H9 (cell line): ENCODE measurements around the gene TTC12. TPM values are rescaled to one million over a fixed set of nuclear protein-coding genes. Genes with fewer than 3 reads are reported as not detected.

Experiments used
- DNase-seq: peaks from one replicate; pipeline ENCODE4 v3.0.0-alpha.2; 2017
- H2AFZ ChIP-seq: one replicate; pipeline ENCODE4 v1.6.1; 2013; ENCODE audit warnings: mild to moderate bottlenecking, low read length, control low read depth, moderate library complexity
- H2AK5ac ChIP-seq: 2 replicates; pipeline ENCODE4 v1.6.1; 2013; ENCODE audit warnings: low read length, control low read depth, mixed read lengths; ENCODE audit not compliant: insufficient read length
- H2BK120ac ChIP-seq: one replicate; pipeline ENCODE4 v1.6.1; 2013; ENCODE audit warnings: low read depth, mild to moderate bottlenecking, low read length, control low read depth, inconsistent platforms; ENCODE audit not compliant: poor library complexity, severe bottlenecking
- H2BK12ac ChIP-seq: 2 replicates; pipeline ENCODE4 v1.6.1; 2013; ENCODE audit warnings: low read length, control low read depth, mixed read lengths, low read depth; ENCODE audit not compliant: insufficient read length
- H2BK15ac ChIP-seq: 2 replicates; pipeline ENCODE4 v1.6.1; 2013; ENCODE audit warnings: low read depth, low read length, control low read depth
- H2BK20ac ChIP-seq: one replicate; pipeline ENCODE4 v1.6.1; 2013; ENCODE audit warnings: low read depth, mild to moderate bottlenecking, low read length, control low read depth, inconsistent platforms; ENCODE audit not compliant: poor library complexity, severe bottlenecking
- H2BK5ac ChIP-seq: 2 replicates; pipeline ENCODE4 v1.6.1; 2013; ENCODE audit warnings: low read length, control low read depth, mixed read lengths; ENCODE audit not compliant: insufficient read length
- H3K14ac ChIP-seq: 2 replicates; pipeline ENCODE4 v1.6.1; 2013; ENCODE audit warnings: low read length, control low read depth; ENCODE audit not compliant: insufficient read depth
- H3K18ac ChIP-seq: 2 replicates; pipeline ENCODE4 v1.6.1; 2013; ENCODE audit warnings: low read depth, mild to moderate bottlenecking, mixed read lengths, low read length, control low read depth; ENCODE audit not compliant: insufficient read length
- H3K23ac ChIP-seq: 2 replicates; pipeline ENCODE4 v1.6.1; 2013; ENCODE audit warnings: low read length, control low read depth, mixed read lengths, low read depth; ENCODE audit not compliant: insufficient read length
- H3K23me2 ChIP-seq: 2 replicates; pipeline ENCODE4 v1.6.1; 2013; ENCODE audit warnings: low read depth, mild to moderate bottlenecking, mixed read lengths, low read length, control low read depth; ENCODE audit not compliant: insufficient read length, poor library complexity, severe bottlenecking
- H3K27ac ChIP-seq: 2 replicates; pipeline ENCODE4 v1.5.1; 2013; ENCODE audit warnings: low read length, control low read depth, mixed read lengths, low read depth; ENCODE audit not compliant: insufficient read length
- H3K27me3 ChIP-seq: 2 replicates; pipeline ENCODE4 v1.6.1; 2013; ENCODE audit warnings: low read length, control low read depth, inconsistent platforms; ENCODE audit not compliant: insufficient read depth
- H3K4ac ChIP-seq: 2 replicates; pipeline ENCODE4 v1.6.1; 2013; ENCODE audit warnings: low read depth, mild to moderate bottlenecking, control low read depth, inconsistent platforms, low read length, moderate library complexity
- H3K4me1 ChIP-seq: 2 replicates; pipeline ENCODE4 v1.6.1; 2013; ENCODE audit warnings: low read length, control low read depth, inconsistent platforms; ENCODE audit not compliant: insufficient read depth
- H3K4me2 ChIP-seq: 2 replicates; pipeline ENCODE4 v1.6.1; 2013; ENCODE audit warnings: low read length, control low read depth, mixed read lengths; ENCODE audit not compliant: insufficient read length, insufficient read depth
- H3K56ac ChIP-seq: 2 replicates; pipeline ENCODE4 v1.6.1; 2013; ENCODE audit warnings: low read depth, mild to moderate bottlenecking, mixed read lengths, low read length, control low read depth; ENCODE audit not compliant: insufficient read length
- H3K79me1 ChIP-seq: 2 replicates; pipeline ENCODE4 v1.6.1; 2013; ENCODE audit warnings: low read depth, mild to moderate bottlenecking, moderate library complexity, low read length, control low read depth, inconsistent platforms; ENCODE audit not compliant: insufficient read depth, poor library complexity, severe bottlenecking
- H3K79me2 ChIP-seq: 2 replicates; pipeline ENCODE4 v1.6.1; 2013; ENCODE audit warnings: low read length, control low read depth, inconsistent platforms; ENCODE audit not compliant: insufficient read depth
- H3K9ac ChIP-seq: 2 replicates; pipeline ENCODE4 v1.6.1; 2013; ENCODE audit warnings: low read length, control low read depth, mixed read lengths; ENCODE audit not compliant: insufficient read length; ENCODE audit errors: extremely low read depth
- H3K9me3 ChIP-seq: one replicate; pipeline ENCODE4 v1.6.1; 2013; ENCODE audit warnings: low read depth, low read length, inconsistent platforms; ENCODE audit not compliant: control insufficient read depth
- H3T11ph ChIP-seq: one replicate; pipeline ENCODE4 v1.6.1; 2013; ENCODE audit warnings: mild to moderate bottlenecking, low read length, control low read depth, inconsistent platforms
- H4K20me1 ChIP-seq: one replicate; pipeline ENCODE4 v1.6.1; 2013; ENCODE audit not compliant: control insufficient read depth, insufficient read length, insufficient read depth
- H4K5ac ChIP-seq: 2 replicates; pipeline ENCODE4 v1.6.1; 2013; ENCODE audit warnings: low read depth, mild to moderate bottlenecking, mixed read lengths, low read length, control low read depth; ENCODE audit not compliant: insufficient read length
- H4K8ac ChIP-seq: replicated peaks from 2 replicates; pipeline ENCODE4 v1.6.1; 2013; ENCODE audit warnings: low read length, control low read depth, mixed read lengths, low read depth; ENCODE audit not compliant: insufficient read length
- H4K91ac ChIP-seq: 2 replicates; pipeline ENCODE4 v1.6.1; 2013; ENCODE audit warnings: low read depth, mild to moderate bottlenecking, moderate library complexity, mixed read lengths, low read length, control low read depth; ENCODE audit not compliant: insufficient read length
- H3K27ac Mint-ChIP-seq, 3 experiments: 2 replicates in 2 of 3; 3 replicates in 1 of 3; pipeline ENCODE4 v1.8.0; 2020 to 2021; ENCODE audit warnings: mixed read lengths in 3 of 3, mild to moderate bottlenecking in 1 of 3, moderate library complexity in 1 of 3
- H3K27me3 Mint-ChIP-seq: 2 replicates; pipeline ENCODE4 v1.8.0; 2021; ENCODE audit warnings: low read depth, mild to moderate bottlenecking, moderate library complexity, mixed read lengths
- H3K36me3 Mint-ChIP-seq, 3 experiments: 2 replicates in 2 of 3; 3 replicates in 1 of 3; pipeline ENCODE4 v1.8.0; 2020 to 2021; ENCODE audit warnings: low read depth in 3 of 3, mixed read lengths in 3 of 3; ENCODE audit not compliant: insufficient read depth in 1 of 3
- H3K4me1 Mint-ChIP-seq, 2 experiments: 2 replicates each; pipeline ENCODE4 v1.8.0; 2020; ENCODE audit warnings: mixed read lengths in 2 of 2
- H3K4me3 Mint-ChIP-seq, 2 experiments: 2 replicates in 1 of 2; 3 replicates in 1 of 2; pipeline ENCODE4 v1.8.0; 2020 to 2021; ENCODE audit warnings: mild to moderate bottlenecking in 2 of 2, mixed read lengths in 2 of 2, moderate library complexity in 1 of 2
- H3K9me3 Mint-ChIP-seq, 2 experiments: 2 replicates in 1 of 2; 3 replicates in 1 of 2; pipeline ENCODE4 v1.8.0; 2020; ENCODE audit warnings: mild to moderate bottlenecking in 2 of 2, mixed read lengths in 2 of 2, moderate library complexity in 1 of 2
- CTCF ChIP-seq: fragments of 200-600 bp; sonication (generic); conservative IDR thresholded peaks from 3 replicates; pipeline ENCODE4 v1.8.0; 2021; ENCODE audit warnings: antibody characterized with exemption, mild to moderate bottlenecking
- WGBS: extraction: QIAGEN DNeasy Blood & Tissue Kit; methylation state at CpG from one replicate; pipeline ENCODE4 v1.1.7; 2013; ENCODE audit warnings: missing lambda C conversion rate, low lambda C conversion rate, mixed read lengths; ENCODE audit not compliant: insufficient read length; ENCODE audit errors: extremely low coverage; 5-methylcytosine and 5-hydroxymethylcytosine counted together
- total RNA-seq: library from RNA; stranded (reverse); gene quantifications from 2 replicates; pipeline ENCODE4 v1.2.1, GENCODE V29; 2021

Gene TTC12
- total RNA-seq, 1 experiment from 2014 or later = 8.3 TPM

DNA sequence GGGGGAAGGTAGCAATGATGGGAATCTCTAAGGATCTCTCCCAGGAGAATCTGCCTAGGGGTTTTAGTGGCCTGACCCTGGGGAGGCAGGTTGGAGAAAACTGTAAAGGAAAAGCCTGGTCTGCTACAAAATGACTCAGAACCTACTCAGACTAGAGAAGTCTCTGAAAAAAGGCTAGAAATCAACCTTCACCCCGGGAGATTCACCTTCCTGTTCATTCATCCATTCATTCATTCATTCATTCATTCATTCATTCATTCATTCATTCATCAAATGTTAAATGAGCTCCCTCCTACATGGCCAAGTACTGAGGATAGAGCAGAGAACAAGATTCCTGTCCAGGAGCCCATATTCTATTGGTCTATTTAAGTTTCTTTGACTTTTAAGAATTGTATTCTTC is 64.3 kb downstream of the TTC12 start:
- H3K27ac Mint-ChIP-seq = no peak overlapping the region
- no peak for TF ChIP-seq CTCF

More for the DNA sequence above, 64.3 kb downstream of the TTC12 start:
- H3K4me1 ChIP-seq = no peaks in the 10 kb centered on the region
- H3T11ph ChIP-seq = no peak overlapping the region
- no peak overlapping the region for H3K4ac ChIP-seq
- no CpG with 5 or more reads among the region's 1 CpG for WGBS
- H3K9me3 ChIP-seq = no peaks in the 10 kb centered on the region
- no peaks in the 10 kb centered on the region for H3K23me2 ChIP-seq
- H3K79me1 ChIP-seq = no peaks in the 10 kb centered on the region
- H4K20me1 ChIP-seq = no peaks in the 10 kb centered on the region
- no peak overlapping the region for H4K8ac ChIP-seq
- Mint-ChIP-seq H3K27me3 (no peaks in the 10 kb centered on the region; the same call in none of the 2 replicates), H3K9me3 (no peaks in the 10 kb centered on the region), H3K4me1 (peaks cover 14 to 16% of the 10 kb centered on the region in 2 experiments), H3K4me3 (no peak overlapping the region), H3K36me3 (no peaks in the 10 kb centered on the region)
- no peak overlapping the region for H4K5ac ChIP-seq
- H3K23ac ChIP-seq = no peak overlapping the region
- no peak overlapping the region for H3K4me2 ChIP-seq
- DNase-seq = no peak
- H2BK12ac ChIP-seq = no peak overlapping the region
- H3K18ac ChIP-seq = no peak overlapping the region
- no peak overlapping the region for H2BK20ac ChIP-seq
- H3K79me2 ChIP-seq = no peaks in the 10 kb centered on the region
- no peak overlapping the region for H3K27ac ChIP-seq
- H2BK5ac ChIP-seq = no peak overlapping the region
- H3K9ac ChIP-seq = no peak overlapping the region
- H3K14ac ChIP-seq = no peak overlapping the region
- H2AFZ ChIP-seq = no peak overlapping the region
- H3K56ac ChIP-seq = no peak overlapping the region
- no peak overlapping the region for H2BK120ac ChIP-seq
- no peak overlapping the region for H2BK15ac ChIP-seq
- H3K27me3 ChIP-seq = no peaks in the 10 kb centered on the region
- H4K91ac ChIP-seq = no peak overlapping the region
- H2AK5ac ChIP-seq = no peak overlapping the region
